ENCODE results near the gene SLC25A22. TPM values are rescaled to one million over a fixed set of nuclear protein-coding genes. Genes with fewer than 3 reads are reported as not detected.

Gene SLC25A22
- total RNA-seq, 2 experiments from 2014 or later = 33.3 to 36.7 TPM

DNA sequence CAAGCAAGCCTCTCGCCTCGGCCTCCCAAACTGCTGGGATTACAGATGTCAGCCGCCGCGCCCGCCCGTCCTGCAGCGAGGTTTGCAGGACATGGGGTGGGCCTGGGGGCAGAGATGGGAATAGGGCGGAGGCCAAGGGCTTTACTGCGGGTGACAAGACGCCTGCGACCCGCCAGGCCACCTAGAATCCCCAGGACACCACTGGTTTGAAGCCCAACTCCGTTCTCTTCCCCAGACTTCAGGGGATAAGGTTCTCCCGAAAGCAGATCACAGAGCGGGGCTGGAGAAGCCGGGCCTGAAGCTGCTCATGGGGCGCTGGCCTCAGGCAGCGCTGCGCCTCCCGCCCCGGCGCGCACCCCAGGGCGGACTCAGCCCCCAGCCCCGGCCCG is 43.9 kb upstream of the SLC25A22 start:
- H3K27me3 Mint-ChIP-seq = peaks cover 2% of the 10 kb centered on the region
- H3K36me3 Mint-ChIP-seq (ENCODE audit: low read depth) = peaks cover 19% of the 10 kb centered on the region
- H3K27ac Mint-ChIP-seq = peak overlapping the region; percentile 87
- TF ChIP-seq, protein P1, sequence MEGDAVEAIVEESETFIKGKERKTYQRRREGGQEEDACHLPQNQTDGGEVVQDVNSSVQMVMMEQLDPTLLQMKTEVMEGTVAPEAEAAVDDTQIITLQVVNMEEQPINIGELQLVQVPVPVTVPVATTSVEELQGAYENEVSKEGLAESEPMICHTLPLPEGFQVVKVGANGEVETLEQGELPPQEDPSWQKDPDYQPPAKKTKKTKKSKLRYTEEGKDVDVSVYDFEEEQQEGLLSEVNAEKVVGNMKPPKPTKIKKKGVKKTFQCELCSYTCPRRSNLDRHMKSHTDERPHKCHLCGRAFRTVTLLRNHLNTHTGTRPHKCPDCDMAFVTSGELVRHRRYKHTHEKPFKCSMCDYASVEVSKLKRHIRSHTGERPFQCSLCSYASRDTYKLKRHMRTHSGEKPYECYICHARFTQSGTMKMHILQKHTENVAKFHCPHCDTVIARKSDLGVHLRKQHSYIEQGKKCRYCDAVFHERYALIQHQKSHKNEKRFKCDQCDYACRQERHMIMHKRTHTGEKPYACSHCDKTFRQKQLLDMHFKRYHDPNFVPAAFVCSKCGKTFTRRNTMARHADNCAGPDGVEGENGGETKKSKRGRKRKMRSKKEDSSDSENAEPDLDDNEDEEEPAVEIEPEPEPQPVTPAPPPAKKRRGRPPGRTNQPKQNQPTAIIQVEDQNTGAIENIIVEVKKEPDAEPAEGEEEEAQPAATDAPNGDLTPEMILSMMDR (IDR thresholded peaks at IDR 0.05) = no peak
- peaks cover 33% of the 10 kb centered on the region for H3K4me1 Mint-ChIP-seq (ENCODE audit: low read depth)
- H3K9me3 Mint-ChIP-seq = no peaks in the 10 kb centered on the region
- intact Hi-C loops (cut with micrococcal nuclease) = no loop called here
- ChIA-PET CTCF (interaction anchor here (1.4 to 1.5 kb wide), 2 partner anchors 14 to 31 kb away, joined by 3 read pairs; partner anchors contain the start of gene CRACR2B), POLR2A (interaction anchor here (0.7 to 21.1 kb wide), 6 partner anchors 14 to 85 kb away, joined by 3 to 273 read pairs (median 5); partner anchors contain the start of genes CD151, CRACR2B, PNPLA2 and RPLP2)
- H3K4me3 Mint-ChIP-seq = peak overlapping the region; percentile 85
- ATAC-seq (peak; percentile 24), DNase-seq (no peak)

- peak overlapping the region; percentile 85 for H3K4me3 Mint-ChIP-seq
- no peak overlapping the region for H3K27ac Mint-ChIP-seq
- intact Hi-C loops (cut with micrococcal nuclease) = no loop called here
- peaks cover 33% of the 10 kb centered on the region for H3K4me1 Mint-ChIP-seq (ENCODE audit: low read depth)
- peaks cover 19% of the 10 kb centered on the region for H3K36me3 Mint-ChIP-seq (ENCODE audit: low read depth)
- H3K9me3 Mint-ChIP-seq = no peaks in the 10 kb centered on the region
- no peak for DNase-seq
- TF ChIP-seq, protein P1 (IDR thresholded peaks at IDR 0.05) = no peak
- CTCF ChIA-PET = interaction anchor here (1.1 kb wide), 1 partner anchor 56 kb away, joined by 3 read pairs; no protein-coding TSS in a partner anchor
- ATAC-seq = no peak
- H3K27me3 Mint-ChIP-seq = no peaks in the 10 kb centered on the region
- POLR2A ChIA-PET = interaction anchor here (0.9 to 21.1 kb wide), 3 partner anchors 12 to 24 kb away, joined by 3 to 273 read pairs (median 81); partner anchors contain the start of genes CD151, CRACR2B, PNPLA2 and RPLP2
These were observed 42.0 kb upstream of the SLC25A22 start for GRCh38 chr11:839875-840617.

DNA sequence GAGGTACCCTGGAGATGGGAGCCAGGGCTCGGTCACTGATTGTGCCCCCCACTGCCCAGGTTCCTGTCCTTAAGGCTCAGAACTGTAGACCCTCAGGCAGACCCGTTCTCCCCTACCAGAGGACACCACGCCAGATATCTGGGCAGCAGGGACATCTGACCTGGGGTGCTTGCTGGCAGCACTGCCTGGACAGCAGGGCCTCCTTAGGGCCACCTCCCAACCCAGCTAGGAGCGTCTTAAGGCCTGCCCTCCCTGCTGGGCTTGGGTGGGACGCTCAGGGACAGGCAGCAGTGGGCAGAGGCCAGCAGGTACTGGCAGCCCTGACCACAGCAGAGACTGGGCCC is 41.2 kb upstream of the SLC25A22 start:
- H3K27me3 Mint-ChIP-seq = peaks cover 1% of the 10 kb centered on the region
- no peak overlapping the region for H3K4me3 Mint-ChIP-seq
- DNase-seq (no peak), ATAC-seq (no peak)
- peaks cover 31% of the 10 kb centered on the region for H3K4me1 Mint-ChIP-seq (ENCODE audit: low read depth)
- POLR2A ChIA-PET = interaction anchor here (8.2 to 21.1 kb wide), 2 partner anchors 11 to 23 kb away, joined by 81 to 273 read pairs; partner anchors contain the start of genes CD151, CRACR2B, PNPLA2 and RPLP2
- intact Hi-C loops (cut with micrococcal nuclease) = no loop called here
- H3K27ac Mint-ChIP-seq = no peak overlapping the region
- peaks cover 19% of the 10 kb centered on the region for H3K36me3 Mint-ChIP-seq (ENCODE audit: low read depth)
- CTCF ChIA-PET = no interaction called here
- TF ChIP-seq, protein P1 (IDR thresholded peaks at IDR 0.05) = no peak
- no peaks in the 10 kb centered on the region for H3K9me3 Mint-ChIP-seq

GRCh38 chr11:838441-839279 is 40.6 kb upstream of the SLC25A22 start:
- no peak for DNase-seq
- Mint-ChIP-seq H3K27me3 (peaks cover 3% of the 10 kb centered on the region), H3K4me1 (ENCODE audit: low read depth) (peaks cover 31% of the 10 kb centered on the region), H3K36me3 (ENCODE audit: low read depth) (peaks cover 19% of the 10 kb centered on the region), H3K4me3 (no peak overlapping the region), H3K27ac (peak overlapping the region; percentile 46), H3K9me3 (no peaks in the 10 kb centered on the region)
- CTCF ChIA-PET = interaction anchor here (1.9 kb wide), 1 partner anchor 9 kb away, joined by 7 read pairs; no protein-coding TSS in a partner anchor
- POLR2A ChIA-PET = interaction anchor here (8.2 to 21.1 kb wide), 2 partner anchors 10 to 23 kb away, joined by 81 to 273 read pairs; partner anchors contain the start of genes CD151, CRACR2B, PNPLA2 and RPLP2
- intact Hi-C loops (cut with micrococcal nuclease) = no loop called here
- TF ChIP-seq, protein P1 (IDR thresholded peaks at IDR 0.05) = no peak
- ATAC-seq = no peak

Measured in activated CD8-positive, alpha-beta T cell treated with anti-CD3 and anti-CD28 coated beads for 36 hours (primary cell).